ENCODE data around the gene MYO19.
"Not testable (repeated sequence)": the region's sequence is repeated elsewhere in the genome, so short reads cannot be mapped to it uniquely, and the experiment has no call there.

DNA sequence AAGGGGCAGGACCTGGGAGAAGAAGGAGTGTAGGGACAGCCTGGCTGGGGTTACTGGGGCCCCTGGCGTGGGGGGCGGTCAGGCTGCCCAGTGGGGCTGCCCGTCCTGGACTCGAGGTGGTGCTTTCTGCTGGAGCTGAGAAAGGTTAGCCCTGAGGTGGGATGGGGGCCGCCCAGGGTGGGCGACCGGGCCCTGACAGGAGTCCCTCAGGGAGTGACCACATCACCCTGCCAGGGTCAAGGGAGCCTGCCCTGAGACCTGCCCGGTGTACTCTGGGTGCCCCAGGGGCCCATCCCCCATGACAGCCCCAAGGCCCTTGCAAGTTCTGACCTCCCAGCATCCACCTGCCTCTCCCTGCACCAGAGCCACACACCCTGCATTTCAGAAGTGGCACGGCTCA lies 77.0 kb downstream of the MYO19 start:
- TF ChIP-seq, protein P1, sequence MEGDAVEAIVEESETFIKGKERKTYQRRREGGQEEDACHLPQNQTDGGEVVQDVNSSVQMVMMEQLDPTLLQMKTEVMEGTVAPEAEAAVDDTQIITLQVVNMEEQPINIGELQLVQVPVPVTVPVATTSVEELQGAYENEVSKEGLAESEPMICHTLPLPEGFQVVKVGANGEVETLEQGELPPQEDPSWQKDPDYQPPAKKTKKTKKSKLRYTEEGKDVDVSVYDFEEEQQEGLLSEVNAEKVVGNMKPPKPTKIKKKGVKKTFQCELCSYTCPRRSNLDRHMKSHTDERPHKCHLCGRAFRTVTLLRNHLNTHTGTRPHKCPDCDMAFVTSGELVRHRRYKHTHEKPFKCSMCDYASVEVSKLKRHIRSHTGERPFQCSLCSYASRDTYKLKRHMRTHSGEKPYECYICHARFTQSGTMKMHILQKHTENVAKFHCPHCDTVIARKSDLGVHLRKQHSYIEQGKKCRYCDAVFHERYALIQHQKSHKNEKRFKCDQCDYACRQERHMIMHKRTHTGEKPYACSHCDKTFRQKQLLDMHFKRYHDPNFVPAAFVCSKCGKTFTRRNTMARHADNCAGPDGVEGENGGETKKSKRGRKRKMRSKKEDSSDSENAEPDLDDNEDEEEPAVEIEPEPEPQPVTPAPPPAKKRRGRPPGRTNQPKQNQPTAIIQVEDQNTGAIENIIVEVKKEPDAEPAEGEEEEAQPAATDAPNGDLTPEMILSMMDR (IDR thresholded peaks at IDR 0.05): not testable (repeated sequence)
- TF ChIP-seq POLR2A (IDR thresholded peaks at IDR 0.05): not testable (repeated sequence)

Measured in right lobe of liver (tissue), 4 donors.